Omental fat pad (tissue), 4 donors: ENCODE data around the gene KLHL15. TPM values are rescaled to one million over a fixed set of nuclear protein-coding genes. Genes with fewer than 3 reads are reported as not detected.
A peak's percentile ranks its signal among the peaks of the same experiment; 100 is the strongest.

Experiments
- ATAC-seq: fragments of 150-250 bp; one replicate; pipeline ENCODE4 v1.9.1; 2016; ENCODE audit warnings: mild to moderate bottlenecking, moderate library complexity; ENCODE audit not compliant: low FRiP score
- DNase-seq: peaks from one replicate; pipeline ENCODE4 v3.0.0-alpha.2; 2019; ENCODE audit warnings: low spot score
- CTCF ChIP-seq, 3 donors: fragments of 450-650 bp; IDR thresholded peaks; one replicate each; pipeline ENCODE4 v1.5.1; 2016 to 2017; ENCODE audit warnings: antibody characterized with exemption in 3 of 3, mild to moderate bottlenecking in 3 of 3, moderate library complexity in 2 of 3
- total RNA-seq, 4 donors: library from RNA; depleted of rRNA; stranded (reverse); fragments of >200 nt; gene quantifications; one replicate each; pipeline ENCODE4 v1.1.0, GENCODE V29; 2016

KLHL15 gene
- total RNA-seq, 4 donors from 2014 or later = 7.7 to 56.9 (median 16.0) TPM

- DNase-seq (no peak), ATAC-seq (no peak)
These were observed 10.7 kb upstream of the KLHL15 start for GRCh38 chrX:24037729-24038128.

GRCh38 chrX:24034485-24034884 lies 7.5 kb upstream of the KLHL15 start:
- DNase-seq (no peak), ATAC-seq (no peak)
- TF ChIP-seq CTCF (IDR thresholded peaks at IDR 0.05) = no peak

More at GRCh38 chrX:24037729-24038128, 10.7 kb upstream of the KLHL15 start:
- TF ChIP-seq CTCF (IDR thresholded peaks at IDR 0.05) = no peak

GRCh38 chrX:24030597-24030996 lies 3.6 kb upstream of the KLHL15 start:
- ATAC-seq (no peak), DNase-seq (no peak)
- no peak for TF ChIP-seq CTCF (IDR thresholded peaks at IDR 0.05)

- TF ChIP-seq CTCF (IDR thresholded peaks at IDR 0.05) = no peak
- DNase-seq (no peak), ATAC-seq (no peak)
These were observed 999 bp upstream of the KLHL15 start for GRCh38 chrX:24027985-24028384.

- ATAC-seq (no peak), DNase-seq (no peak)
- TF ChIP-seq CTCF (IDR thresholded peaks at IDR 0.05) = no peak
These were observed 554 bp downstream of the KLHL15 start for GRCh38 chrX:24026432-24026831.

GRCh38 chrX:24025741-24026403 lies 1.1 kb downstream of the KLHL15 start:
- no peak for TF ChIP-seq CTCF (IDR thresholded peaks at IDR 0.05)
- peak; percentile 15 for ATAC-seq
- DNase-seq = no peak
